Lung (tissue), 12 donors: ENCODE results near the gene CCNC. TPM values are rescaled to one million over a fixed set of nuclear protein-coding genes. Genes with fewer than 3 reads are reported as not detected.
A peak's percentile ranks its signal among the peaks of the same experiment; 100 is the strongest.

Source experiments
- ATAC-seq: fragments of 200-7000 bp; cut with Tn5 transposase; one replicate; pipeline ENCODE4 v1.9.1; 2020; ENCODE audit warnings: moderate number of reproducible peaks; ENCODE audit not compliant: insufficient read depth, low FRiP score
- DNase-seq, 3 donors: peaks; one replicate each; pipeline ENCODE4 v3.0.0-alpha.2; 2013 to 2017
- H3K27ac ChIP-seq, 2 donors: one replicate each; pipeline ENCODE4 v1.5.1; 2013; ENCODE audit warnings: mild to moderate bottlenecking in 2 of 2, moderate library complexity in 2 of 2, control low read depth in 1 of 2, inconsistent platforms in 1 of 2, low read depth in 1 of 2, low read length in 1 of 2
- H3K27me3 ChIP-seq, 3 donors: one replicate each; pipeline ENCODE4 v1.5.1; 2013; ENCODE audit warnings: low read length in 2 of 3; ENCODE audit not compliant: control insufficient read depth in 3 of 3, insufficient read depth in 3 of 3
- H3K36me3 ChIP-seq, 4 donors: one replicate each; pipeline ENCODE4 v1.5.1; 2013; ENCODE audit warnings: low read length in 4 of 4, mild to moderate bottlenecking in 1 of 4, moderate library complexity in 1 of 4; ENCODE audit not compliant: control insufficient read depth in 4 of 4, insufficient read depth in 4 of 4
- H3K4me1 ChIP-seq, 5 donors: one replicate each; pipeline ENCODE4 v1.5.1; 2013; ENCODE audit warnings: low read length in 5 of 5, mild to moderate bottlenecking in 2 of 5, moderate library complexity in 1 of 5; ENCODE audit not compliant: control insufficient read depth in 5 of 5, insufficient read depth in 5 of 5
- H3K4me3 ChIP-seq: one replicate; pipeline ENCODE4 v1.5.1; 2013; ENCODE audit warnings: mild to moderate bottlenecking, control low read depth, moderate library complexity
- H3K9ac ChIP-seq, 2 donors: one replicate each; pipeline ENCODE4 v1.5.1; 2013; ENCODE audit warnings: low read length in 2 of 2, control low read depth in 1 of 2; ENCODE audit not compliant: insufficient read depth in 1 of 2
- H3K9me3 ChIP-seq, 4 donors: one replicate each; pipeline ENCODE4 v1.5.1; 2013; ENCODE audit warnings: low read length in 3 of 4, mild to moderate bottlenecking in 1 of 4, moderate library complexity in 1 of 4; ENCODE audit not compliant: control insufficient read depth in 4 of 4, insufficient read depth in 3 of 4
- CTCF ChIP-seq: IDR thresholded peaks from 2 replicates; pipeline ENCODE4 v1.5.1; 2012; ENCODE audit warnings: mild to moderate bottlenecking; ENCODE audit errors: control extremely low read depth, extremely low read depth
- WGBS, 2 donors: extraction: QIAGEN DNeasy Blood & Tissue Kit; methylation state at CpG; one replicate each; pipeline ENCODE4 v1.1.7; 2013; 5-methylcytosine and 5-hydroxymethylcytosine counted together
- polyA plus RNA-seq, 2 donors: library from polyadenylated mRNA; stranded (reverse); fragments of 200-250 nt; gene quantifications; one replicate each; pipeline ENCODE4 v1.2.1, GENCODE V29; 2013
- total RNA-seq, 2 donors: library from RNA; depleted of rRNA in 1 of 2; stranded (reverse); fragments of >200 nt in 1 of 2; gene quantifications; one replicate each; pipeline ENCODE4 v1.2.1, GENCODE V29; 2014 to 2021
- donor health status: control.
- donor health status: control.
- donor health status: Bipolar disorder and iron deficiency.
- donor health status: healthy.
- donor health status: DM: yes; HTN: yes; CAD: no.

CCNC gene
- total and polyA plus RNA-seq, 4 donors: 26.7 to 68.0 (median 38.2) TPM

- Histone ChIP-seq H3K4me3 (no peak overlapping the region), H3K27ac (no peak overlapping the region), H3K36me3 (no peaks in the 10 kb centered on the region), H3K9me3 (peaks cover 0 to 8% (median 0%) of the 10 kb centered on the region in 4 donors), H3K4me1 (peaks cover 0 to 15% (median 8%) of the 10 kb centered on the region in 5 donors), H3K9ac (no peak overlapping the region), H3K27me3 (peaks cover 14 to 99% (median 95%) of the 10 kb centered on the region in 3 donors)
- no peak for ATAC-seq
- no peak for TF ChIP-seq CTCF
- DNase-seq: no peak
- 13% methylated on average over 16 of the region's 16 CpGs for WGBS, 2 donors
These were observed 37.6 kb upstream of the CCNC start for GRCh38 chr6:99605911-99606655.

- Histone ChIP-seq H3K4me1 (peaks cover 0 to 15% (median 8%) of the 10 kb centered on the region in 5 donors), H3K9ac (no peak overlapping the region), H3K4me3 (no peak overlapping the region), H3K27me3 (peaks cover 14 to 98% (median 94%) of the 10 kb centered on the region in 3 donors), H3K36me3 (no peaks in the 10 kb centered on the region), H3K27ac (no peak overlapping the region), H3K9me3 (peaks cover 0 to 8% (median 0%) of the 10 kb centered on the region in 4 donors)
- peak in 1 of 3 donors; percentile 17 for DNase-seq
- ATAC-seq: no peak
- no peak for TF ChIP-seq CTCF
- 10 to 13% methylated on average over 20 of the region's 20 CpGs for WGBS, 2 donors
These were observed 36.7 kb upstream of the CCNC start for GRCh38 chr6:99605074-99605734.

GRCh38 chr6:99604166-99605073 is 36.0 kb upstream of the CCNC start:
- Histone ChIP-seq H3K36me3 (no peaks in the 10 kb centered on the region), H3K4me1 (peaks cover 0 to 15% (median 8%) of the 10 kb centered on the region in 5 donors), H3K27ac (no peak overlapping the region), H3K4me3 (no peak overlapping the region), H3K9ac (no peak overlapping the region), H3K27me3 (peaks cover 14 to 98% (median 91%) of the 10 kb centered on the region in 3 donors), H3K9me3 (peaks cover 0 to 8% (median 0%) of the 10 kb centered on the region in 4 donors)
- peak in 1 of 3 donors; percentile 14 for DNase-seq
- no peak for TF ChIP-seq CTCF
- 10 to 14% methylated on average over 31 of the region's 31 CpGs for WGBS, 2 donors
- ATAC-seq: no peak
